ENCODE data around the gene FUBP1.

The FUBP1 gene

DNA sequence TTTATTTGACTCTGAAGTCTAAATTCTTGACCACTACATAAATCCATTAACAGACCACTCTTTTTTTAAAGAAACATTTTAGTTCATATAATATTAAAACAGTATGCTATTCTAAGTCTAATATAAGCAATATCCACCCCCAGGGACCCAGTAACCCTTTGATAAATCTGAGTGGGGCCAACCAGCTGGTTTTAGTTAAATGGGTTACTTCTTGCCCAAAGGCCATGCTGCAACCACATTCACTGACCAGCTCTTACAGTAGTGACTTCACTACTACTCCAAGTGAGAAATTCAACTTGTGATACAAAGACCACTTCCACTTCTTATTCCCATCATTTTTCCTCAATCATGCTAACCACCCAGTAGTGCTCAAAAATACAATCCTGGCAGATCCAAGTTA is 20.5 kb downstream of the FUBP1 start:
- no peaks in the 10 kb centered on the region for H3K27me3 ChIP-seq (ENCODE audit: control insufficient read depth, insufficient read depth, low read length)
- H3K27ac ChIP-seq = no peak overlapping the region
- no peaks in the 10 kb centered on the region for H3K36me3 ChIP-seq (ENCODE audit: control insufficient read depth, insufficient read depth, low read length)
- H3K79me2 ChIP-seq = no peaks in the 10 kb centered on the region
- no peak overlapping the region for H3K4me2 ChIP-seq (ENCODE audit: low read length)
- H3K4me3 ChIP-seq (ENCODE audit: low read depth, low read length) = no peak overlapping the region
- no peaks in the 10 kb centered on the region for H3K9me3 ChIP-seq (ENCODE audit: control insufficient read depth, low read length)
- TF ChIP-seq, protein P1, sequence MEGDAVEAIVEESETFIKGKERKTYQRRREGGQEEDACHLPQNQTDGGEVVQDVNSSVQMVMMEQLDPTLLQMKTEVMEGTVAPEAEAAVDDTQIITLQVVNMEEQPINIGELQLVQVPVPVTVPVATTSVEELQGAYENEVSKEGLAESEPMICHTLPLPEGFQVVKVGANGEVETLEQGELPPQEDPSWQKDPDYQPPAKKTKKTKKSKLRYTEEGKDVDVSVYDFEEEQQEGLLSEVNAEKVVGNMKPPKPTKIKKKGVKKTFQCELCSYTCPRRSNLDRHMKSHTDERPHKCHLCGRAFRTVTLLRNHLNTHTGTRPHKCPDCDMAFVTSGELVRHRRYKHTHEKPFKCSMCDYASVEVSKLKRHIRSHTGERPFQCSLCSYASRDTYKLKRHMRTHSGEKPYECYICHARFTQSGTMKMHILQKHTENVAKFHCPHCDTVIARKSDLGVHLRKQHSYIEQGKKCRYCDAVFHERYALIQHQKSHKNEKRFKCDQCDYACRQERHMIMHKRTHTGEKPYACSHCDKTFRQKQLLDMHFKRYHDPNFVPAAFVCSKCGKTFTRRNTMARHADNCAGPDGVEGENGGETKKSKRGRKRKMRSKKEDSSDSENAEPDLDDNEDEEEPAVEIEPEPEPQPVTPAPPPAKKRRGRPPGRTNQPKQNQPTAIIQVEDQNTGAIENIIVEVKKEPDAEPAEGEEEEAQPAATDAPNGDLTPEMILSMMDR (IDR thresholded peaks at IDR 0.05) = no peak
- H3K4me1 ChIP-seq = no peaks in the 10 kb centered on the region
- no peak overlapping the region for H2AFZ ChIP-seq
- H3K9ac ChIP-seq = no peak overlapping the region

DNA sequence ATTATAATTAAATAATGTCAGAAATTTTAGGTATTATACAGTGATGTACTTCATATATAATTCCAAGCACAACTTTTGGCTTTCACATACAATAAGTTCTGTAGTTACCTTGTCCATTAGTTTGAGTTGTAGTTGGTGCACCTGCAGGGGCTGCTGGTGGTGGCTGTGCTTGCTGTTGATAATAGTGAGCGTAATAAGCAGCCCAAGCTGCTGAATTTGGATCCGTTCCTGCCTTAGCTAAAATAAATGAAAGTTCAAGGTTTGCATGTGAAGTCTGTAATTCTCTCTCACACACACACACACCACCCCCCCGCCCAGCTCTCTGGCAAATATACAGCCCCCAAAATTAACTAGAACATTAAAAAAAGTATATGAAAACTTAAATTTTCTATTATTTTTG is 22.4 kb downstream of the FUBP1 start:
- Histone ChIP-seq H3K4me1 (no peaks in the 10 kb centered on the region), H3K27ac (no peak overlapping the region), H3K4me3 (ENCODE audit: low read depth, low read length) (no peak overlapping the region), H3K79me2 (no peaks in the 10 kb centered on the region), H3K36me3 (ENCODE audit: control insufficient read depth, insufficient read depth, low read length) (no peaks in the 10 kb centered on the region), H3K9ac (no peak overlapping the region), H3K9me3 (ENCODE audit: control insufficient read depth, low read length) (no peaks in the 10 kb centered on the region), H3K4me2 (ENCODE audit: low read length) (no peak overlapping the region), H3K27me3 (ENCODE audit: control insufficient read depth, insufficient read depth, low read length) (no peaks in the 10 kb centered on the region), H2AFZ (no peak overlapping the region)
- TF ChIP-seq, protein P1 (IDR thresholded peaks at IDR 0.05) = no peak

DNA sequence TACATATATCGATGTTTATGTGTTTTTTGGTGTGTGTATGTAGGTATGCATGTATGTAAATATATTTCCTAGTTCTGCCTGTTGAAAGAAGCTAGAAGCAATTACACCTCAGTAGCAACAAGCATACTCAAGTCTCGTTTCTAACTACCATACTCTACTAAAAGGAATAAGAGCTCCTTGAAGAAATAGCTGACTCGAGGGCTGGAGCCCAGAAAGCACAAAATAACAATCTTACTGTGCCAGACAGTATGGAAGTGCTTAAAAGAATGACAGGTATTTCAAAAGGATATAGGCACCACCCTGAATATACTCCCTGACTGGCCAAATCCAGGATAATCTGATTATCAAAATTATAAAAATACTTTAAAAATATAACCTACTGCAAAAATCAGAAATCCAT is 23.2 kb downstream of the FUBP1 start:
- Histone ChIP-seq H3K9me3 (ENCODE audit: control insufficient read depth, low read length) (no peaks in the 10 kb centered on the region), H3K9ac (no peak overlapping the region), H3K4me1 (no peaks in the 10 kb centered on the region), H3K4me2 (ENCODE audit: low read length) (no peak overlapping the region), H3K4me3 (ENCODE audit: low read depth, low read length) (no peak overlapping the region), H3K27ac (no peak overlapping the region), H3K79me2 (no peaks in the 10 kb centered on the region), H2AFZ (no peak overlapping the region), H3K36me3 (ENCODE audit: control insufficient read depth, insufficient read depth, low read length) (no peaks in the 10 kb centered on the region), H3K27me3 (ENCODE audit: control insufficient read depth, insufficient read depth, low read length) (no peaks in the 10 kb centered on the region)
- TF ChIP-seq, protein P1 (IDR thresholded peaks at IDR 0.05) = no peak

DNA sequence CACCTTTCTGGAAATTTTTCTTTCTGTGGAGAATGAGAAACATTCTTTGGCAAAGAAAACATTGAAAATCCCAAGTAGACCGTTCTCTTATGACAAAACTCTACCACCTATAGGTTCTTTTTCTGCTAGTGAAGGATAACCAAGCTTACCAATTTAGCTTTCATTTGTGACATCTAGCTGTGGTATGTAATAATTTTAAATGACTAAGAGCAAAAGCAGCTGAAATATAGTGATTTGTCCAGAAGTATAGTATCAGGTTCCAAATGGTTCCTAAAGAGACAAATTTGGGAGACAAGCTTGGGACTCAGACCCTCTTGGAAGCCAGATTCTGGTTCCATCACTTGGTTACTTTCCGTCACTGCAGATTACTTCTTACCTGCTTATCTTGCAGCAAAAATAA is 24.4 kb downstream of the FUBP1 start:
- H3K36me3 ChIP-seq (ENCODE audit: control insufficient read depth, insufficient read depth, low read length) = no peaks in the 10 kb centered on the region
- no peak overlapping the region for H3K4me3 ChIP-seq (ENCODE audit: low read depth, low read length)

DNA sequence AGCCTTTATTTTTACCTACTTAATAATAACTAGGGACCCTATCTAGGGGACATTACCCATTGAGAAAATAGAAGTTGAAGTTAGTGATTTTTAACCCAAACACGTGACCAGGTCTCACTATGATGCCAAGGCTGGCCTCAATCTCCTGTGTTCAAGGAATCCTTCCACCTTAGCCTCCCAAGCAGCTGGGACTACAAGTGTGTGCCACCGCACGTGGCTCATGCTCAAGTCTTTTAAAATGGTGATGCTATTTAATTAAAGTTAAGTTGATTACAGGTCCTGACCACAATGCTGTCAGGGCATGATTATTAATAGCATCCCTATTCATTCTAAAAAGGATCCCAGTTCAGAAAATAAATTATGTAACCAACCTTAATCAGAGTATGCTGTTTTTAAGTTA is 25.0 kb downstream of the FUBP1 start:
- Histone ChIP-seq H3K4me2 (ENCODE audit: low read length) (no peak overlapping the region), H3K27me3 (ENCODE audit: control insufficient read depth, insufficient read depth, low read length) (no peaks in the 10 kb centered on the region), H3K9me3 (ENCODE audit: control insufficient read depth, low read length) (no peaks in the 10 kb centered on the region), H3K36me3 (ENCODE audit: control insufficient read depth, insufficient read depth, low read length) (no peaks in the 10 kb centered on the region), H3K4me1 (no peaks in the 10 kb centered on the region), H2AFZ (no peak overlapping the region), H3K79me2 (no peaks in the 10 kb centered on the region), H3K9ac (no peak overlapping the region), H3K27ac (no peak overlapping the region), H3K4me3 (ENCODE audit: low read depth, low read length) (no peak overlapping the region)
- TF ChIP-seq, protein P1 (IDR thresholded peaks at IDR 0.05) = no peak

More for the DNA sequence above, 24.4 kb downstream of the FUBP1 start:
- Histone ChIP-seq H3K9me3 (ENCODE audit: control insufficient read depth, low read length) (no peaks in the 10 kb centered on the region), H3K27ac (no peak overlapping the region), H3K4me2 (ENCODE audit: low read length) (no peak overlapping the region), H3K9ac (no peak overlapping the region), H3K4me1 (no peaks in the 10 kb centered on the region), H2AFZ (no peak overlapping the region), H3K27me3 (ENCODE audit: control insufficient read depth, insufficient read depth, low read length) (no peaks in the 10 kb centered on the region), H3K79me2 (no peaks in the 10 kb centered on the region)
- TF ChIP-seq, protein P1 (IDR thresholded peaks at IDR 0.05) = no peak

Measured in parathyroid adenoma (tissue), 2 donors.